GM08714 (cell line): Measurements from ENCODE around the gene R3HDM4.
A peak's percentile ranks its signal among the peaks of the same experiment; 100 is the strongest.

Experiments used
- H3K4me3 ChIP-seq: fragments of 200-500 bp; sonication (Bioruptor generic); 2 replicates; pipeline ENCODE4 v1.5.1; 2014; ENCODE audit warnings: mild to moderate bottlenecking, low read length, inconsistent platforms
- ZNF274 ChIP-seq: IDR thresholded peaks from 2 replicates; pipeline ENCODE4 v1.6.1; 2012; ENCODE audit warnings: mild to moderate bottlenecking, low read depth, low read length

R3HDM4 gene

DNA sequence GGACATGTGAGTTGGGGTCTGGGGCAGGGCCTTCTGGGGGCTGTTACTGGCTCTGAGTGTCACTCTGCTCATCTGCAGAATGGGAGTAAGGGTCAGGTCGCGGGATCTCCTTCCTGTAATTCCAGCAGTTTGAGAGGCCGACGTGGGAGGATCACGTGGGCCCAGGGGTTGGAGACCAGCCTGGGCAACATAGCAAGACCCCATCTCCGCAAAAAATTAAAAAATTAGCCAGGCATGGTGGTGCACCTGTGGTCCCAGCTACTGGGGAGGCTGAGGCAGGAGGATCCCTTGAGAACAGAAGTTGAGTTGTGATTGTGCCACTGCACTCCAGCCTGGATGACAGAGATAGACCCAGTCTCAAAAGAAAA lies 16.9 kb upstream of the R3HDM4 start:
- TF ChIP-seq ZNF274 = no peak

DNA sequence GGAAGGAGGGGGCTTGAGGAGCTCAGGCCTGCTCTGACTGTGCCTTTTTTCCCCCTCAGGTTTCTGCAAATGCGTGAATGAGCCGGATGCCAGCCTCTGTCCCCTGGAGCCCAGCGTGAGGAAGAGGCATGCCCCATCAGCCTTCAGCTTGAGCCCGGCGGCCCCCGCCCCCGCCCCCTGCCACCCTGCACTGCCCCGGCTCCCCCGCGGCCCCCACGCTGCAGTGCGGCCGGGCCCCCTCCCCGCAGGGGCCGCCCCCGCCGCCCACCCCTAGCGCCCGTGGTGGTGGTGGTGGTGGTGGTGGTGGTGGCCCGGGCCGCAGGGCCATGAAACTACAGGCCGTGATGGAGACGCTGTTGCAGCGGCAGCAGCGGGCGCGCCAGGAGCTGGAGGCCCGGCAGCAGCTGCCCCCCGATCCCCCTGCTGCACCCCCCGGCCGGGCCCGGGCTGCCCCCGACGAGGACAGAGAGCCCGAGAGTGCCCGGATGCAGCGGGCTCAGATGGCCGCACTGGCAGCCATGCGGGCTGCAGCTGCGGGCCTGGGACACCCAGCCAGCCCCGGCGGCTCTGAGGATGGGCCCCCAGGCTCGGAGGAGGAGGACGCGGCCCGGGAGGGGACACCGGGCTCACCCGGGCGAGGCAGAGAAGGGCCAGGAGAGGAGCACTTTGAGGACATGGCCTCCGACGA lies 16.3 kb upstream of the R3HDM4 start:
- TF ChIP-seq ZNF274 = no peak
- H3K4me3 ChIP-seq = no peak overlapping the region

More for the DNA sequence above, 16.9 kb upstream of the R3HDM4 start:
- H3K4me3 ChIP-seq = no peak overlapping the region

DNA sequence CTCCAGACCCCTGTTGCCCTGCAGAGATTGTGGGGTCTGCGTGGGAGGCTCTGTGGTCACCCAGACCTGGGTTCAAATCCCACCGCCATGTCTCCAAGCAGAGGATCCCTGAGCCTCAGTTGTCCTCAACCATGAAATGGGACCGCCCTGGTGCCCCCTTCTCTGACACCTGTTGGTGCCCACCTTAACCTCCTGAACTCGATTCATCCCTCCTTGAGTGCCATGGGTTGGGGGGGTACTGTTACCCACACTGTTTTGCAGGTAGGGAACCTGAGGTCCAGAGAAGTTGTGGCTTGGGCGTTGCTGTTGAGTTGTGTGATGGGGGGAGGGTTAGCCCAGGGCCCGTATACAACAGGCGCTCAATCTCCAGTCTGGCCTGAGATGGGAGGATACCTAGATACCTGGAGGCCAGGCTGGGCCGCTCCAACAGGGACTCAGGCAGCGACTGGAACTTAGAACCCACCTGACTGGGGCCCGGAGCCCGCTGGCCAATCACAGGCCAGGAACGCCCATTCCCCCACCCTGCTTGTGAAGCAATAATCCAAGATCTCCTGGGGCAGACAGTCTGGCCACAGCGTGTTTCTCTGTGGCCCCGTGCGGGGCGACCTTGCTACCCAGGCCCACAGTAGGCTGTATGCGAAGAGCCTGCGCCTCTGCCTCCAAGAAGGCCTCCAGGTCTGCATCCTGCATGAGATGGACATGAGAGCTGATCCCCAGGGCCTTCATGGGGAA lies 15.6 kb upstream of the R3HDM4 start:
- H3K4me3 ChIP-seq = no peak overlapping the region
- no peak for TF ChIP-seq ZNF274

DNA sequence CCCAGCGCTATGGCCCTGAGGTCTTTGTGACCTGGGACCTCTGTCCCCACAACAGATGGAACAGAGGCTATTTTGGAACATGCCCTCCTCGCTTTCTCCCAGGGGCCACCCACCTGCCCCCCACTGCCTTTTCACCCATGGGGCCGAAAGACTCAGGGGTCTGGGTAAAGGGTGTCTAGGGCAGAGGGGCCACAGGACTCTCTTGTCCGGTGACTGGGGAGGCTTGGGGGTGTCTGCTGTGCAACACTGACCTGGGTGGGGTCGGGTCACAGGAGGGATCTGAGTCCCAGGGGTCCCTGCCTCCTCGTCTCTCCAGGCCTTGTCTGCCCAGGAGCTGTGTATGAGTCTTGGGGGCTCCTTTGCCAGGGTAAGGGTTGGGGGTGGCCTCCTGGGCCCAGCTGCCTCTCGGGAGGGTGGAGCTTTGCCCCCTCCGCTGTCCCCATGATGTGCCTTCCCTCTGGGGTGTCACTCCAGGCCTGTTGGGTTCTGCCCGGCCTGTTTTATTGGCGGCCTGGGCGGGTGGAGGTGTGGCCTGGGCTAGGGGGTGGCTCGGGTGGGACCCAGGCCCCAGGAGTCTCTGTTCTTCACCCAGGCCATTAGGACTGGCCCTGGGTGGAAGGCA lies 14.9 kb upstream of the R3HDM4 start:
- no peak overlapping the region; the same call in 1 of the 2 replicates for H3K4me3 ChIP-seq
- no peak for TF ChIP-seq ZNF274

DNA sequence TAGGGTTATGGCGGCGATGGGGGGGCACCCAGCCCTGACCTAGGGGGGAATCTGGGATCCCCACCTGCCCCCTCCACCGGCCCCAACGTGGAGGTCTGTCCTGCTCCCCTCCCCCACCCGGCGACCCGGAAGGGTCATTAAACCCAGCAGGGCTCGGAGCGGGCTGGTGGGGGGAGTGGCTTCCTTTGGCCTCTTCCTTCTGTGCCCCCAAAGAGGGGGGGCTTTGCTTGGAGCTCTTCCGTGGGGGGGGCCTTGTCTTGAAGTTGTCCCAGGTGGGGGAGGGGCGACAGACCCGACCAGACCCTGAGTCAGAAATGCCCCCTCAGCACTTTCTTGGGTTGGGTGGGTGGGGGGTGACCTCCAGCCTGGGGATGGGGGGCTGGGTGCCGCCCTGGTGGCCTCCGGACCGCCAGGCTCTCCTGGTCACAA lies 14.3 kb upstream of the R3HDM4 start:
- TF ChIP-seq ZNF274 = no peak
- H3K4me3 ChIP-seq = peak overlapping the region; percentile 90

DNA sequence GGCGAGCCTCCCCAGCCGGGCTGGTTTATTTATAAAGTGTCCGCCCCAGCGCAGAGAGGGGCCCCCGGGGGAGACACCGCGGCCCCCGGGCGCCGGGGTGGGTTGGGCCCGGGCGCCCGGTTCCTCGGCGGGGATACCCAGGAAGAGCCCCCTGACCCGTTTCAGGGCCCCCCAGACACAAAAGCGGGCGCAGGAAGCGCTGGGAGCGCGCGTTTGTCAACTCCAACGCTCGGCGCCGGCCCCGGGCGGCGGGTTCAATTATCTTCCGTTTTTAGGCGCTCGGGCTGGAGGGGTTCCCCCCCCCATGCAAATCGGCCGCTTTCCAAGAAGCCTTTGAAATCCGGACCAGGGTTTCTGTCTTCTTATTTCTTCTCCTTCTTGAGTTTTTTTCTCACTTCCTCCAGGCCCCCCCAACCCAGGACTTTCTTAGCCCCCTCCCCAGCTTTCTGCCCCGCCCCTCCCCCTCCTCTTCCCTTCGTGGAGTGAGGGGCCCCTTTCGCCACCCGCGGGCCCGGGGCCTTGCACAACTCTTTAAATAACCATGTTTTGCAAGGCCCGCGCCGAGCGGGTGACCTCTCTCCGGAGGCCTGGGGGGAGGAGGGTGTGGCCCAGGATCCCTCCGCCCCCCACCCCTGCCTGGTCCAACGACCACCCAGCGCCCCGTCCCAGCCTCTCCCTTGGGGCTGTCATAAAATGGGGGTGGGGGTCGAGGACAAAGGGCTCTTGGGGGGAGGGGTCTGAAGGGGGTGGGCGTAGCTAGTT lies 13.8 kb upstream of the R3HDM4 start:
- no peak for TF ChIP-seq ZNF274
- H3K4me3 ChIP-seq = peak overlapping the region; percentile 90

DNA sequence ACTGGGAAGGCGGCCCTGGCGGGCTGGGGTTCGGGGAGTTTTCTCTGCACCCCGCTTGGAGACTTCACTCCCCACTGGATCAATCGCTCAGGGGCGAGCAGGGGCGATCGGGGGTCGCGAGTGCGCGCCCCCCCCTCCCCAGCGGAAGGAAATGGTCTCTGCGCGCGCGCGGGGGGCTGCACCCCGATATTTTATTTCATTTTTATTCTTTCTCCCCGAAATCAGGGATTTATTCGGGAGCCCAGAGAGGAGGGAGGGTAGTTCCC lies 13.2 kb upstream of the R3HDM4 start:
- TF ChIP-seq ZNF274 = no peak
- H3K4me3 ChIP-seq = peak overlapping the region; percentile 90

DNA sequence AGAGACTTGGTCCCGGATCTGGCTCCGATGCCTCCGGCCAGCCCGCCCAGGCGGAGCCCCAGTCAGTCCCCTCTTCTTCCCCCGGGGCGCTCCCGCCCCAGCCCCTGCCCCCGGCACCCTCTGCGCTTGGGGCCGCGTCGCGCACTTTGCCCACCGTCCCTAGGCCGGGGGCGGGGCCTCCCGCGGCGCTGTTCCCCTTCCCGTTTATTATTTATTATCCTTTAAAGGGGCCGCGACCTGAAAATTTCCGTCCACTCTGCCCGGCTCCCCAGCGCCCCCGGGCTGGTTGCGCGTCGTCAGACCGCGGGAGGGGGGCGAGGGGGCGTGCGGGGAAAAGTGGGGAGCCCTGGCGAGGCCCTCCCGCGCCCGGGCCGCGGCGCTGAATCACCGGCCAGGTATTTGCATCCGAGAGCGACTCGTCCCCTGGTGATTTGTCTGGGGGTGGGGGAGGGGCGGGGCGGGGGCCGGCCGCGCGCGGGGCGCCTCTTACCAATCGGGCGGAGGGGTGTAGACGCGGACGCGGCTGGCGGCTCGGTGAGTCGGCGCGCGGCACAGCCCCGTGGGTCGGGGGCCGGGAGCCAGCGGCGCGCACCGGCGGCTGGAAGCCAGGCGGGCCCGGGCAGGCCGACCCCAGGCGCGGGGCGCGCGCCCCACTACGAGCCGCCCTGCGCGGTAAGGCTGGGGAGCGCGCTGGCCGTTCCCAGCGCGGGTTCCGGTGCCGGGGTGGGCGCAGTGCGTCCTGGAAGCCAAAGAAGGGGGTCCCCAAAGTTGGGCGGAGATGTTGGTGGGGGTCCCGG lies 12.7 kb upstream of the R3HDM4 start, which contains the start of gene ARID3A:
ARID3A (plus strand) TSS at position 510 of the 797 bp plus-strand sequence. CDS start 3,494 bp downstream, outside the sequence.
- no peak for TF ChIP-seq ZNF274
- peak within 1 kb of the TSS; percentile 90 for H3K4me3 ChIP-seq

DNA sequence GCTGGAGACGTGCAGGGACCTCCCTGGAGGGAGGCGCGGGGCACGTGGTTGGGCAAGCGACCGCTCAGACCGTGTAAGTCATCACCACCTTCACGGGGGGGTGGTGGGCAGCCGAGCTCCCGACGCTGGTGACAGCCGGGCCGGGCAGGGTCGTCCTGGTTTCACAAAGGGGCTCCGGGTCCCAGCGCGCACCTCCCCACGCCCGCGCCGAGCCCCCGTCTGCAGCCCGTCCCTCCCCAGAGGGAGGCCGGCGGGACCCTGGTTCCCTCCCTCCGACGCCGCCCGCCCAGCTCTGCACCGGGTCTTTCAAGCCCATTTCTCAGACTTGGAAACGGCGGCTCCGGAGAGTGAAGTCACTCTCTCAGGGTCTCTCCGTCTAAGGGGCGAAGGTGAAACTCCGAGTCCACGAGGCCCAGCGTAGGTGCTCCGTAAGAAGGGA lies 12.1 kb upstream of the R3HDM4 start:
- TF ChIP-seq ZNF274 = no peak
- peak overlapping the region; percentile 90; the same call in 1 of the 2 replicates for H3K4me3 ChIP-seq

DNA sequence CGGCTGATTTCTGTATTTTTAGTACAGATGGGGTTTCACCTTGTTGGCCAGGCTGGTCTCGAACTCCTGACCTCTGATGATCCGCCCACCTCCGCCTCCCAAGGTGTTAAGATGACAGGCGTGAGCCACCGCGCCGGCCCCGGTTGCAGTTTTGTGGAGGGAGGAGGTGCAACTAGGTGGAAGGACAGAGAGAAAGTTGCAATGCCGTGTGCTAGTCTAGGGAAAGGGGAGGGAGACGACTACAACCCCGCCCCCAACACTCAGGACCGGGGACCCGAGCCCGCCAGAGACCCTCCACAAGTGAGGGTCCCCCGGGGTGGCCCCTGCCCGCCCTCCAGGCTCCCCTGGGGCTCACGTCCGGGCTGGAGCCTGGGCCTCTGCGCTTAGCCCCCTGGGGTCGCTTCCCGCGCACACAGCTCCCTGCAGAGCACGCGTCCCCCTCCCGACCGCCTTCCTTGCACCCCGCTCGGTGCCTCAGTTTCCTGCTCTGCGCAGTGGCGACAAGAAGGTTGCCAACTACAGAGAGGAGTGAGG lies 11.6 kb upstream of the R3HDM4 start:
- TF ChIP-seq ZNF274 = no peak
- peak overlapping the region; percentile 90; the same call in 1 of the 2 replicates for H3K4me3 ChIP-seq

DNA sequence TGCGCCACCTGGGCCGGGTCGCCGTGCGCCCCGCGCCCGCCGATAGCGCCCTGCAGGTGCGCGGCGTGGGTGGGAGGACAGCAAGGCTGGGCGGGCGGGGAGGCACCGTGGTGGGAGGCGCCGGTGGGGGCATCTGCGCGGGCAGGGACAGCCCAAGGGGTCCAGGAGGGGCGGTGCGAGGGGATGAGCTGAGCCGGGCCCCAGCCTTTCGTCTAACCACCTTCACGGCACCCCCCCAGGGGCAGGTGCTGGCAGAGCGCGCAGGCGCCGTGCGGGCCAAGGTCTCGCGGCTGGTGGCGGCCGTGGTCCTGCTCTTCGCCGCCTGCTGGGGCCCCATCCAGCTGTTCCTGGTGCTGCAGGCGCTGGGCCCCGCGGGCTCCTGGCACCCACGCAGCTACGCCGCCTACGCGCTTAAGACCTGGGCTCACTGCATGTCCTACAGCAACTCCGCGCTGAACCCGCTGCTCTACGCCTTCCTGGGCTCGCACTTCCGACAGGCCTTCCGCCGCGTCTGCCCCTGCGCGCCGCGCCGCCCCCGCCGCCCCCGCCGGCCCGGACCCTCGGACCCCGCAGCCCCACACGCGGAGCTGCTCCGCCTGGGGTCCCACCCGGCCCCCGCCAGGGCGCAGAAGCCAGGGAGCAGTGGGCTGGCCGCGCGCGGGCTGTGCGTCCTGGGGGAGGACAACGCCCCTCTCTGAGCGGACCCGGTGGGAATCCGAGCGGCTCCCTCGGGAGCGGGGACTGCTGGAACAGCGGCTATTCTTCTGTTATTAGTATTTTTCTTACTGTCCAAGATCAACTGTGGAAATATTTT lies 7.2 kb upstream of the R3HDM4 start:
- no peak for TF ChIP-seq ZNF274
- peak overlapping the region; percentile 13; the same call in 1 of the 2 replicates for H3K4me3 ChIP-seq
